Measurements from ENCODE around the gene SYNE4. TPM values are rescaled to one million over a fixed set of nuclear protein-coding genes. Genes with fewer than 3 reads are reported as not detected.

The SYNE4 gene
- total and polyA plus RNA-seq, 9 of the 15 experiments (the other 6 are each of a cell fraction or from before 2014, with no cell fraction given), result 0.03 to 0.65 (median 0.29) TPM

DNA sequence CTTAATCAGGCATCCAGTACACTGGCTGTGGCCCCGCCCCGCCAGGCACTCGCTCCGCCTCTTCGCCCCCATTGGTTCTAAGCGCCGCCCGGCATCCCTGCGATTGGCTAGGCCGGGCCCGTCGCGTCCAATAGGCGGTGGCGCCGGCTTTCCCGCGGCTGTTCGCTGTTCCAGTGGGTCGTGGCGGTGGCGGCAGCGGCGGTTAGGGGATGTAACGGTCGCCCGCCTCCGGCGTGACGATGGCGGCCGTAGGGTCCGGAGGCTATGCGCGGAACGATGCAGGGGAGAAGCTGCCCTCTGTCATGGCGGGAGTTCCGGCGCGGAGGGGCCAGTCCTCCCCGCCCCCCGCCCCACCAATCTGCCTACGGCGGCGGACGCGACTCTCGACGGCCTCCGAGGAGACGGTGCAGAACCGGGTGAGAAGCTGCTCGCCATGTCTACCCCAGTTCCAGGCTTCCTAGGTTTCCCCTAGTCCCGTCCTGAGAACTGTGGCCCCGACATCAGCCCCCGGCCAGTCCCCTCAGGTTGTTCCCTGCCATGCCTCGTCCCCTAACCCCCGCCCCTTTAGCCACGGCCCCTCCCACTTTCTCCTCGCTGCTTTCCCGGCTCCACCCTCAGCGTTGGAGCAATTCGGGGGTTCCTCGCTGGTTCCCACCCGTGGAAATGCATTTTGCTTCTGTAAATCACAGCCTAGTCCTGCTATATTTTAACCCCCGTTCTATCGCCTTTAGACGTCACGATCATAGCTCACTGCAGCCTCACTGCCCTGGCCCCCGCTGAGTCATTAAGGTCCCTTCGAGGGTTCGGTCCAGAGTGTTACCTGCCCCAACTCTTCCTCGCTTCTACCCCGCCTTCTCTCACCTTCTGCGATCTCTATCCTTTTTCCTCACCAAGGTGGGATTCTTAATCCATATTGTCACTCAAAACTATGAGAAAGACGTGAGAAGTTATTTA, 46.4 kb upstream of the SYNE4 start, which contains the start of gene WDR62 (continued):
- TF ChIP-seq FOXP1 (CRISPR knock-in tag; IDR thresholded peaks at IDR 0.05), result no peak
- TF ChIP-seq ZEB2 (IDR thresholded peaks at IDR 0.05), result no peak
- no peak for TF ChIP-seq ZBTB1 (CRISPR knock-in tag; IDR thresholded peaks at IDR 0.05; ENCODE audit: borderline replicate concordance, low read depth)
- no peak for TF ChIP-seq ZKSCAN3 (CRISPR knock-in tag; IDR thresholded peaks at IDR 0.05)
- no peak for TF ChIP-seq ZFP30 (CRISPR knock-in tag; IDR thresholded peaks at IDR 0.05; ENCODE audit: borderline replicate concordance)
- no peak for TF ChIP-seq ZNF165 (CRISPR knock-in tag; IDR thresholded peaks at IDR 0.05; ENCODE audit: borderline replicate concordance)
- no peak for TF ChIP-seq RBM17 (IDR thresholded peaks at IDR 0.05; ENCODE audit: borderline replicate concordance, low read depth, low read length)
- TF ChIP-seq ZNF121 (CRISPR knock-in tag; conservative IDR thresholded peaks at IDR 0.05), result no peak
- 0 out of 4 replicates have a peak, but pooled peaks of 1 of the 2 experiments have one; percentile 26 for TF ChIP-seq KDM4B (IDR thresholded peaks at IDR 0.05; ENCODE audit: borderline replicate concordance in 2 of 2, low read depth in 1 of 2)
- TF ChIP-seq U2AF1 (optimal IDR thresholded peaks at IDR 0.05; ENCODE audit: low read depth, low read length), result peak; percentile 31
- no peak for TF ChIP-seq ZNF699 (CRISPR knock-in tag; IDR thresholded peaks at IDR 0.05; ENCODE audit: insufficient replicate concordance)
- no peak for TF ChIP-seq CXXC5 (CRISPR knock-in tag; IDR thresholded peaks at IDR 0.05)
- TF ChIP-seq TEAD1 (CRISPR knock-in tag; IDR thresholded peaks at IDR 0.05), result no peak
- no peak for TF ChIP-seq CCNT2 (IDR thresholded peaks at IDR 0.05; ENCODE audit: borderline replicate concordance, extremely low read depth, insufficient read length, low read depth, low read length)
- TF ChIP-seq GABPB2 (CRISPR knock-in tag; conservative IDR thresholded peaks at IDR 0.05), result no peak
- no peak for TF ChIP-seq DMBX1 (CRISPR knock-in tag; IDR thresholded peaks at IDR 0.05; ENCODE audit: borderline replicate concordance)
- TF ChIP-seq KLF13 (tag; IDR thresholded peaks at IDR 0.05; ENCODE audit: borderline replicate concordance, low read depth), result no peak
- TF ChIP-seq NR2F6 (CRISPR knock-in tag; IDR thresholded peaks at IDR 0.05), result no peak
- no peak for TF ChIP-seq CBFB (CRISPR knock-in tag; IDR thresholded peaks at IDR 0.05)
- TF ChIP-seq ZNF507 (tag; conservative IDR thresholded peaks at IDR 0.05), result no peak
- TF ChIP-seq HNRNPK (IDR thresholded peaks at IDR 0.05; ENCODE audit: low read depth, low read length, poor library complexity, severe bottlenecking), result no peak
- TF ChIP-seq, protein P1, sequence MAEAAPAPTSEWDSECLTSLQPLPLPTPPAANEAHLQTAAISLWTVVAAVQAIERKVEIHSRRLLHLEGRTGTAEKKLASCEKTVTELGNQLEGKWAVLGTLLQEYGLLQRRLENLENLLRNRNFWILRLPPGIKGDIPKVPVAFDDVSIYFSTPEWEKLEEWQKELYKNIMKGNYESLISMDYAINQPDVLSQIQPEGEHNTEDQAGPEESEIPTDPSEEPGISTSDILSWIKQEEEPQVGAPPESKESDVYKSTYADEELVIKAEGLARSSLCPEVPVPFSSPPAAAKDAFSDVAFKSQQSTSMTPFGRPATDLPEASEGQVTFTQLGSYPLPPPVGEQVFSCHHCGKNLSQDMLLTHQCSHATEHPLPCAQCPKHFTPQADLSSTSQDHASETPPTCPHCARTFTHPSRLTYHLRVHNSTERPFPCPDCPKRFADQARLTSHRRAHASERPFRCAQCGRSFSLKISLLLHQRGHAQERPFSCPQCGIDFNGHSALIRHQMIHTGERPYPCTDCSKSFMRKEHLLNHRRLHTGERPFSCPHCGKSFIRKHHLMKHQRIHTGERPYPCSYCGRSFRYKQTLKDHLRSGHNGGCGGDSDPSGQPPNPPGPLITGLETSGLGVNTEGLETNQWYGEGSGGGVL (CRISPR knock-in tag; IDR thresholded peaks at IDR 0.05), result no peak
- TF ChIP-seq, protein P2, sequence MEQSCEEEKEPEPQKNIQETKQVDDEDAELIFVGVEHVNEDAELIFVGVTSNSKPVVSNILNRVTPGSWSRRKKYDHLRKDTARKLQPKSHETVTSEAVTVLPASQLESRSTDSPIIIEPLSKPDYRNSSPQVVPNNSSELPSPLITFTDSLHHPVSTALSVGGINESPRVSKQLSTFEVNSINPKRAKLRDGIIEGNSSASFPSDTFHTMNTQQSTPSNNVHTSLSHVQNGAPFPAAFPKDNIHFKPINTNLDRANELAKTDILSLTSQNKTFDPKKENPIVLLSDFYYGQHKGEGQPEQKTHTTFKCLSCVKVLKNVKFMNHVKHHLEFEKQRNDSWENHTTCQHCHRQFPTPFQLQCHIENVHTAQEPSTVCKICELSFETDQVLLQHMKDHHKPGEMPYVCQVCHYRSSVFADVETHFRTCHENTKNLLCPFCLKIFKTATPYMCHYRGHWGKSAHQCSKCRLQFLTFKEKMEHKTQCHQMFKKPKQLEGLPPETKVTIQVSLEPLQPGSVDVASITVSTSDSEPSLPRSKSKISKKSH (CRISPR knock-in tag; IDR thresholded peaks at IDR 0.05), result no peak
- TF ChIP-seq CHD2 (IDR thresholded peaks at IDR 0.05; ENCODE audit: low read depth, low read length), result peak; percentile 56; the same call in 1 of the 2 replicates
- no peak for TF ChIP-seq ZFX (CRISPR knock-in tag; IDR thresholded peaks at IDR 0.05)
- TF ChIP-seq RHOXF2B (CRISPR knock-in tag; conservative IDR thresholded peaks at IDR 0.05), result no peak

Measured in K562 (cell line).